GM19035 (cell line): ENCODE data around the gene NF2.

ENCODE experiments used
- ATAC-seq: cut with Tn5 transposase; IDR thresholded peaks from one replicate; pipeline ENCODE4 v1.9.1; 2021; ENCODE audit not compliant: unreplicated experiment

The NF2 gene

GRCh38 chr22:29700900-29701154 is 97.4 kb downstream of the NF2 start:
- ATAC-seq, result no peak

DNA sequence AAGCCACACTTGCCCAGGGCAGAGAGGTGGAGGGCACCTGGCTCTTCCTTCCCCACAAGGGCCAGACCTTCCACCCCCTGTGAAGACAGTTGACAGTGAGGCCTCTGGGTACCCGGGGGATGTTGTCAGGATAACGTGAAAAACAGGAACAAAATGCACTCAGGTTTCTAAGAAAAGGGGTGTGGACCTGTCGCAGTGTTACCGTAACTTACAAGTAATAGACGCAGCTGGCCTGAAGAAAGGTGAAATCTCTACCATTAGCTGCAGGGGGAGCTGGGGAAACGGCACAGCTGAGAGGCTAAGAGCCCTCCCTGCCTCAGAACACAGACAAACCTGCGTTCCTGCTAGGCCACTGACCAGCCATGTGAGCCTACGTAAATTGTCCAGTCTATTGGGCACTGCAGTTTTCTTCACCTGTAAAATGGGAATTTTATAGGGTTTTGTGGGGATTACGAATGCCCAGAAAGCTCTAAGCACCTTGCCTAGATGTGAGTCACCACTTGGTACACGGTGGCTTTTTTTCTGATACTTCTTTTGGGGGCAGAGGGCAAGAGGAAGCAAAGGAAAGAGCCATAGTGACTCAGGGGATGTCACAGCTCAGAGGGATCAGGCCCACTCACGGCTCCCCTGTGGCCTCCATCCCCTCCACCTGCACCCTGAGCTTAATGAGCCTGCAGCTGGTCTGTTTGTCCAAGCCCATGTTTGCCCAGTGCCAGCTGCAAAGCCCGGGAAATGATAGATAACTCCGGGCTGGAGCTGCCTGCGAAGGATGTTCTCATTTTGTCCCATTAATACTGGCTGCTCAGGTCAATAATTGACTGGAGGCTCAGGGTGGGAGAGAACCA is 97.9 kb downstream of the NF2 start:
- no peak for ATAC-seq

DNA sequence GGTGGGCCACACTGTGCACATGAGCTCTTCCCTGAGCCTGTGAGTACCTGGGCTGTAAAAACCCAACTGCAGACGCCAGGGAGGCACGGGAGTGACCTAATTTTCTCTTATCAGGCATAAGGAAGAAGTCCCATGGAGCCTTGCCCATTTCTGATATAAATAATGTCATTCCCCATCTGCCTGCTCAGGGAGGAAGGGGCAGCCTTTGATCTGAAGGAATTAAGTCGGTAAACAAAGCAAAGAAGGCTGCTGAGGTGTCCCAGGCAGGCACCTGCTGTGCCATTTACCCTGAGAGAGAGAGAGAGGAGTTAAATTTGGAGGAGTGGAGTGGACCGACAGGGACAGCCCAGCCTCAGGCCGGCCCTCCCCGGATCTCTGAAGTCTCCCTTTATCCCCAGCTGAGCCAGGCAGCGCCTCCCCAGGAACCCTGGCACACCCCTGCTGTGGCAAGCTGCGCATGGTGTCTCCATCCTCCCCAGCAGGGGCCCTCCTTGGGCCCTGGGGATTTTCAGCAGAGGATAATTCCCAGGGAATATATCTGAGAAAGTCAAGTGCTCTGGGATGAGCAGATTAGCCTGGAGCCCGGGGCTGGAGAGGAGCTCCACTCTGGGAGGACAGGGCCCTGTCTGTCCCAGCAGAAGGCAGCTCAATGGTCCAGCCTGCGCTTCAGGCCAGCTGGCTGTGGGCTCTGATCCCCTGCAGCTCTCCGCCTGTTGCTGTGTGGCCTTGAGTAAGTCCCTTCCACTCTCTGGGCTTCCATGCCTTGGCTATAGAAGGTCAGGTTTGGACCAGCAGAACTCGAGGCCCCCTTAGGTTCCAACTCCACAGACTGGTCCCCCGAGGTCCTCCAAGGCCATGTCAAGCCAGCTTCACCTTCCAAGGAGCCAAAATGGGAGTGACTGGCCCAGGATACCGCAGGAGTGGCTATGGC is 98.8 kb downstream of the NF2 start:
- ATAC-seq, result no peak

DNA sequence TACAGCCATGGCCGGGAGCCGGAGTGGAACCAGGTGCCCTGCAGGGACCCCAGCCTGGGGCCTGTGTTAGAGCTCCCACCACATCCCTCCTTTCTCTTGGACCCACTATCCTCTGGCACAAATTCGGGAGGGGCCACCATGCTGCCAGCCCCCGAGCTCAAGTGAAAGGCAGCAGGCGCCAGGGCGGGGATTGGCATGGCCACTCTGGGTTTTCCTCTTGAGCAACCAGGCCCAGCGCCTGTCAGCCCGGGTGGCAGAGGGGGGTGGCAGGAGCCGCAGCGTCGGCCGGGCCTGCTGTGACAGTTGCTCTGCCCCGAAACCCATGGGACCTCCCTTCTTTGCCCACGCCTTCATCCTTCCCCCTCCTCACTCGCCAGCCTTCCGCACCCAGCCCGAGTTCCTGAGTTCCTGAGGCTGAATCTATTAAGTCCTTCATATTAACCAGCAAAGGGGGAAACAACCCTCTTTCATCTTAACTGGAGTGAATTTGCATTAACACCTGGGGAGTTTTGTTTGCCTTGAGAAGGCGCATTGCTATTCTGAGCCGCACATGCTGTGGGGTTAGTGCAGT is 99.6 kb downstream of the NF2 start:
- no peak for ATAC-seq

- no peak for ATAC-seq
Observed at GRCh38 chr22:29703569-29704195, 100.2 kb downstream of the NF2 start.

DNA sequence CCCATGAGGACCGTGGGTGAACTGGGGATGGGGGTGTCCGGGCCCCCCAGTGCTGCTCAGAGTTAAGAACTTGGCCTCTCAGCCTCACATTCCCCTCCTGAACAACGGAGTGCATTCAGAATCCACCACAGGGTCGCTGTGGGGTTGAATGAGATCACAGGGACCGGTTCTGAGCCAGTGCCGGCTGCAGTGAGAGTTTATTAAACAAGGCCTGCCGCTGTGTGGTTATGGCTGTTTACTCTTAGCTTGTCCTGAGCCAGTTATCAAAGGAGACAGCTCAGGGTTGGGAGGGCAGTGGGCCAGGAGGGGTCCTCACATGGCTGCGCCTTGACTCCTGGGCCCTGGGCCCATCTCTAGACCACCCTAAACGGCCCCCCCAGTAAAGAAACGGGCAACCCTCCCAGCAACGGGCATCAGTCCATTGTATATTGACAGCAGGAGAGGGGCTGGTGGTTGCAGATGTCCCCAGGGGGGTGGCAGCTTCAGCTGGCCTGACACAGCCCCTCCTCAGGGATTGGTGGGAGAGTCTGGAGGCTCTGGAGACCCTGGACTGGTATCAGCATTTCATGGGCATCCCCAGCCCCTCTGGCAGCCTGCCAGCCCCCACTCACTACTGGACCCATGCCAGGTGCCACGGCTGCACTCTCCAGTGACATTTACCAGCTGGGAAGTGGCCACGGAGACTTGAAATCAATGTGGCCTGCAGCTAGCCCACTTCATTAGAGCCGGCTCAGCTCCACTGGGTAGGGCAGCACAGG is 101.3 kb downstream of the NF2 start:
- ATAC-seq, result no peak

DNA sequence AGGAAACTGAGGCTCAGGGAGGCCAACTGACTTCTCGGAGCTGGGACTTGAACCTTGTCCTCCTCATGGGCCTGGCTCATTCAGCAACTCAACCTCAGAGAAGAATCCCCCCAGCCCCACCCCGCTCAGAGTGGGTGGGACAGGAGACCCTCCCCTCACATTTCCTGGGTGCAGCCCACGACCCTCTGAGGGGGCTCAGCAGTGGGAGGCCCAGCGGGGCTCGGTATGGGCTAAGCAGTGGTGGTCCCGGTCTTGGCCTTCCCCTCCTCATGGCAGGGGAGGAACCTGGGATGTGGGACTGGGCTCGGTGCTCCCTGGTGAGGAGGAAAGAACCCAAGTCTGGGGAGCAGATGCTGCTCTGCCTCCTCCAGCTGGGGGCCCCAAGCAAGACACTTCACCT is 102.2 kb downstream of the NF2 start:
- ATAC-seq, result no peak

GRCh38 chr22:29706486-29706885 is 103.1 kb downstream of the NF2 start:
- no peak for ATAC-seq

- ATAC-seq, result no peak
Observed at GRCh38 chr22:29707010-29707409, 103.6 kb downstream of the NF2 start.

- ATAC-seq, result no peak
Observed at GRCh38 chr22:29707471-29707870, 104.0 kb downstream of the NF2 start.

DNA sequence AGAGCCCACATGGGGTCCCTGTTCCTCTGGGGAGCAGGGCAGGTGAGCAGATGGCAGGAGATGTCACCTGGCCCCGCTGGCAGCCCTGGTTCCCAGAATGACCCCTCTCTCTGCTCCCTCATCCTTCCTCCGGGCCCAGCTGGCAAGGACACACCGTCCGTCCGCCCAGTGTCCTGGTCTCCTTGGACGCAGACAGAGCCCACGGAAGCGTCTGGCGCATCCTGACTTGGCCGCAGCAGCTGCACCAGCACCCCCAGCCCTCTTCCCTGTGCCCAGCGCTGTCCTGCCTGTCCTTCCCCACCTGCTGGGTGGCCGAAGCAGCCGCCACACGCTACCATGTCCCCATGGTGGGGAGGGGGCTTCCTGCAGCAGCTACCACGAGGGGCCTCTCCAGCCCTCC is 106.8 kb downstream of the NF2 start:
- ATAC-seq, result no peak

DNA sequence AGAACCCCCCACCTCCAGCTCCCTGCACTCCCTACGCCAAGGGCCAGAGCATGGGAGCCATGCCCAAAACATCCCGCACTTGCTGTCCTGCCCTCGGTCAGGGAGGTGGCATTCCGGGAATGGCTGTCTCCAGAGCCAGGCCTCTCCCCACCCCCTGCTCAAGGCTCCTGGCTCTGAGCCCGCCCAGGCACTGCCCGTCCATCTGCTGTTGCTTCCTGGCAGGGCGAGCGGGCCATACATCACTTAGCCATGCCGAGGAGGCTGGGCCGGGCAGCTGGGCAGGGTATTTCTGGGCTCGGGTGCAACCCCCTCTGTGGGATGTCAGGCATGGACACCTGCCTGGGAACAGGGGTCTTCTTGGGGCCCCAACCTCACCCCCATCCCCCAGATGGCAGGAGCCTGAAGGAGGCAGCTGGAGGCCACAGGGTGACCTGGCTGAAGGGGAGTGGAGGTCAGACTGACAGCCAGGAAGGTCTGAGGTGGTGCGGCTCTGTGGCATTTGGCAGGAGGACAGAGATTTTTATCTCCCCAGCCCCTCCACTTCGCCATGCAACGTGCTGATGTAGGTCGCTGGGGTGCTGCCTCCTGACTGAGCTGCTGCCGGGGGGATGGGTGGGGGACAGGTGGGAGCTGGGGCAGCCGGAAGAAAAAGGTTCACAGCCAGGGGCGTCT is 107.6 kb downstream of the NF2 start:
- ATAC-seq, result no peak

GRCh38 chr22:29712119-29712518 is 108.7 kb downstream of the NF2 start:
- ATAC-seq, result no peak

- no peak for ATAC-seq
Observed at GRCh38 chr22:29713156-29713727, 109.8 kb downstream of the NF2 start.

DNA sequence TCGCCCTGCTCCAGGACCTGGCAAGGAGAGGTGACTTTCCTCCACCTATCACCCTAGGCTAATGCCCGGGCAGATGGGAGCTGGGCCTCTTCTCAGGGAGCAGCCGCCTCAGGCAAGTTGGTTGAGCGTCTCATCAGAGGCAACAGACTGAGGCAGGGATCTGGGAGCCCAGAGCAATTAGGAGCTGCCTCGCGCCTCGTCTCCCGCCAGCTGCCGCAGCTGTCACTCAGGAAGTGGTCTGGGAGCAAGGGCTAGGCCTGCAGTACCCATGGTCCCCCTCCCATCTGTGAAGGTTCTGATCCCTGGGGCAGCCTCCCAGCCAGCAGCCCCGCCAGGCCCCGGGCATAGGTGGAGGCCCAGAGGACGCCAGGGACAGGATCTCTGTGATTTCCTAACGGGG is 111.8 kb downstream of the NF2 start:
- ATAC-seq, result no peak

GRCh38 chr22:29715705-29716104 is 112.3 kb downstream of the NF2 start:
- ATAC-seq, result no peak

DNA sequence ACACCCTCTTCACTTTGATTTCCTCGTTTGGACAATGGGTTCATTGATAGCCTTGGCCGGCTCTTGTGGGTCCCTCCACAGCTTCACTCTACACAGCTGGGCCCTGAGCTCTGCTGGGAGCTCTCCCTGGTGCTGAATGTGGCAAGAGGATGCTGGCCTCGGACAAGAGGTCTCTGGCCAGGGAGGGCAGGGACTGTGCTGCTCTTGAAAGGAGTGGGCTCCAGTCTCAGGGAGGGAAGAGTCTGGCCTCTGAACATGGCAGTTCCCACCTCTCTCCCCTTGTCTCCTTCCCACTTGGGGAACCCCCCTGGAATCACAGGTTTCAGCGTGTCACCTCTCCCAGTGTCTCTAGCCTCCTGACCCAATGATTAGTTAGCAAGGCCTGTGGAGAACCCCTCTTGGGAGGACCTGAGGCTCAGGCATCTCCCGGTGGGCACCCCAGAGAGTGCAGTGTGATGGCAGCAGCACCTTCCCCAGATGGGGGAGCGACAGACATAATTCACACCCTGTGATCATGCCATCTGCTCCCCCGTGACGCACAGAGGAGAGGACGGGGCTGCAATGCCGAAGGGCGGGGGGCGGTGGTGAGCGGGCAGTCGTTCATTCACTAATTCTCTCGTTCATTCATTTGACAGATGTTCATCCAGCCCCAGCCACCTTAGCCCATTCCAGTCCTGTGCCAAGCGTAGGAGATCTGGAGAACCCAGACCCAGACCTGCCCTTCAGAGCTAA is 113.5 kb downstream of the NF2 start:
- no peak for ATAC-seq

DNA sequence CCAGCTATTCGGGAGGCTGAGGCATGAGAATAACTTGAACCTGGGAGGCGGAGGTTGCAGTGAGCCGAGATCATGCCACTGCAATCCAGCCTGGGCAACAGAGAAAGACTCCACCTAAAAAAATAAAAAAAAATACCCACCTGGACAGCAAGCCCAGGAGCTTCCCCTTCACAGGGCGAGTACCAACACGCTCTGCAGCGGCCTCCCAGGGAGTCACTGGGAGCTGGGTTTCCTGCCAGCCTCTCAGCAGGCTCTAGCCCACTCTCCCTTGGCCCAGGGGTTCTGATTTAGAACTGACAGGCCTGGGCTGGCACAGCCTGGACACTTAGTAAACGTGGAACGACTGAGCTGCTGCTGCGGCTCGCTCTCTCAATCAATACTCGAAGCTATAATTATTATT is 114.4 kb downstream of the NF2 start:
- no peak for ATAC-seq
